Body of pancreas (tissue), 4 donors: Measurements from ENCODE around the gene STX3. TPM values are rescaled to one million over a fixed set of nuclear protein-coding genes. Genes with fewer than 3 reads are reported as not detected.

Experiments
- ATAC-seq: fragments of 150-250 bp; one replicate; pipeline ENCODE4 v1.9.1; 2016
- DNase-seq, 4 donors: peaks; one replicate each; pipeline ENCODE4 v3.0.0-alpha.2; 2019
- H3K27ac ChIP-seq, 4 donors: fragments of 200-600 bp; sonication (generic); 1 replicate in 3 of 4; 2 replicates in 1 of 4; pipeline versions ENCODE4 v1.5.1 to v1.6.1; 2016 to 2019; ENCODE audit warnings: mild to moderate bottlenecking in 1 of 4, mixed read lengths in 1 of 4, moderate library complexity in 1 of 4
- H3K27me3 ChIP-seq, 2 donors: fragments of 200-600 bp; sonication (generic); one replicate each; pipeline ENCODE4 v1.6.0; 2016; ENCODE audit warnings: mild to moderate bottlenecking in 1 of 2
- H3K36me3 ChIP-seq, 2 donors: fragments of 200-600 bp; sonication (generic); replicated peaks in 1 of 2; 2 replicates each; pipeline ENCODE4 v1.5.1; 2016; ENCODE audit warnings: low read depth in 2 of 2; ENCODE audit not compliant: insufficient read depth in 1 of 2
- H3K4me1 ChIP-seq: fragments of 200-600 bp; sonication (generic); one replicate; pipeline ENCODE4 v1.6.0; 2016
- H3K4me3 ChIP-seq, 2 donors: fragments of 200-600 bp; sonication (generic); 1 replicate in 1 of 2; 2 replicates in 1 of 2; pipeline ENCODE4 v1.5.1; 2016 to 2019
- H3K9me3 ChIP-seq, 3 donors: fragments of 200-600 bp; sonication (generic); 1 replicate in 2 of 3; 2 replicates in 1 of 3; pipeline ENCODE4 v1.5.1; 2016
- POLR2A ChIP-seq, 3 donors: fragments of 450-650 bp; IDR thresholded peaks; one replicate each; pipeline ENCODE4 v1.6.1; 2016; ENCODE audit warnings: antibody characterized with exemption in 3 of 3, mild to moderate bottlenecking in 2 of 3
- WGBS, 2 donors: methylation state at CpG; one replicate each; pipeline ENCODE4 v1.1.5; 2017; 5-methylcytosine and 5-hydroxymethylcytosine counted together
- intact Hi-C: fragments of 100-400 bp; cut with DNase I; formaldehyde crosslinking; loops from one replicate; pipeline ENCODE4 v1.15.1; 2023
- total RNA-seq, 2 donors: library from RNA; depleted of rRNA; stranded (reverse); fragments of >200 nt; gene quantifications; one replicate each; pipeline ENCODE4 v1.1.0, GENCODE V29; 2016
- TF ChIP-seq, protein P1 (sequence below), 7 experiments: fragments of 450-650 bp in 4 of 7; fragments of 200-600 bp in 3 of 7; sonication (generic) in 3 of 7; IDR thresholded peaks; one replicate each; pipeline ENCODE4 v1.5.1; 2016 to 2019; ENCODE audit warnings: antibody characterized with exemption in 7 of 7

STX3 gene
- total RNA-seq, 2 donors from 2014 or later, result 31.6 to 56.7 TPM

DNA sequence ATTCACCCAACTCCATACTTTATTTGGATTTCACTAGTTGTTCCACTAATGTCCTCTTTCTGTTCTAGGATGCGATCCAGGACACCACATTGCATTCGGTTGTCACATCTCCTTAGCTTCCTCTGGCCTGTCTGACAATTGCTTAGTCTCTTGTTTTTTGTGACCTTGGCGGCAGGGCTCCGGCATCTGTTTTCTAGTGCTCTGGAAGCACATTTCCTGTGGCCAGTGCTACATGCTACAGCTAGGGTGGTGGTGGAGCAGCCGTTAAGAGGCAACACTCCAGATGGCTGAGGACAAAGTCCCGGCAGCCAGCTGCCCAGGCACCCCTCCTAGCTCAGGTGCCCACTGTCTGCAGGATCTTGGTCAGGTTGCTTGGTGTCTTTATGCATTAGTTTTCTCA is 6.8 kb downstream of the STX3 start:
- 76 to 78% methylated on average over 4 to 6 of the region's 6 CpGs for WGBS, 2 donors
- Histone ChIP-seq H3K4me3 (no peak overlapping the region), H3K27ac (no peak overlapping the region), H3K27me3 (no peaks in the 10 kb centered on the region), H3K4me1 (peaks cover 62% of the 10 kb centered on the region), H3K36me3 (no peaks in the 10 kb centered on the region), H3K9me3 (no peaks in the 10 kb centered on the region)
- ATAC-seq, result no peak
- peak in 1 of 4 donors; percentile 10 for DNase-seq
- no peak for TF ChIP-seq POLR2A (IDR thresholded peaks at IDR 0.05)
- TF ChIP-seq, protein P1, sequence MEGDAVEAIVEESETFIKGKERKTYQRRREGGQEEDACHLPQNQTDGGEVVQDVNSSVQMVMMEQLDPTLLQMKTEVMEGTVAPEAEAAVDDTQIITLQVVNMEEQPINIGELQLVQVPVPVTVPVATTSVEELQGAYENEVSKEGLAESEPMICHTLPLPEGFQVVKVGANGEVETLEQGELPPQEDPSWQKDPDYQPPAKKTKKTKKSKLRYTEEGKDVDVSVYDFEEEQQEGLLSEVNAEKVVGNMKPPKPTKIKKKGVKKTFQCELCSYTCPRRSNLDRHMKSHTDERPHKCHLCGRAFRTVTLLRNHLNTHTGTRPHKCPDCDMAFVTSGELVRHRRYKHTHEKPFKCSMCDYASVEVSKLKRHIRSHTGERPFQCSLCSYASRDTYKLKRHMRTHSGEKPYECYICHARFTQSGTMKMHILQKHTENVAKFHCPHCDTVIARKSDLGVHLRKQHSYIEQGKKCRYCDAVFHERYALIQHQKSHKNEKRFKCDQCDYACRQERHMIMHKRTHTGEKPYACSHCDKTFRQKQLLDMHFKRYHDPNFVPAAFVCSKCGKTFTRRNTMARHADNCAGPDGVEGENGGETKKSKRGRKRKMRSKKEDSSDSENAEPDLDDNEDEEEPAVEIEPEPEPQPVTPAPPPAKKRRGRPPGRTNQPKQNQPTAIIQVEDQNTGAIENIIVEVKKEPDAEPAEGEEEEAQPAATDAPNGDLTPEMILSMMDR (IDR thresholded peaks at IDR 0.05), result no peak
- intact Hi-C loops, result no loop called here

DNA sequence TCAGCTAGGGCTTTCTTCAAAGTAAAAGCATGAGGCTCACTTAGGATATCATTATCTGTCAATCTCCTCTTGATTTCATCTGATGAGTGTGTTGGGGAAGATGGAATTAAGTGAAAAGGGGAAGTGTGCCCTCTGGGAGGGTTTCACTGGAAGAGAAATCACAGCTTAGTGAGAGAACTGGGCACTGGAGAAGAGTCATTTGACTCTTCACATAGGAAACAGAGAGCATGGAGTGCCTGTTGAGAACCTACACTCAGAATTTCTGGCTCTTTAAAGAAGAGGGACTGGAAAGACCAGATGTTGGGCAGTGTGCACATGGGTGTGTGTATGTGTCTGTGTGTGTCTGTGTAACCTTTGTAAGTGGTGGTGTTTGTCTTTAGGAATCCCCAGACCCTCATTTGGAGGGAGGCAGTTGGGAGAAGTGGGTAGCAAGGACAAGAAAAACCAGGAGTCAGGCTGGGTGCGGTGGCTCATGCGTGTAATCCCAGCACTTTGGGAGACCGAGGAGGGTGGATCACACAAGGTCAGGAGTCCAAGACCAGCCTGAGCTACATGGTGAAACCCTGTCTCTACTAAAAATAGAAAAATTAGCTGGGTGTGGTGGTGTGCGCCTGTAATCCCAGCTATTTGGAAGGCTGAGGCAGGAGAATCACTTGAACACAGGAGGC is 10.0 kb downstream of the STX3 start:
- no peaks in the 10 kb centered on the region for H3K9me3 ChIP-seq
- H3K4me3 ChIP-seq, result no peak overlapping the region
- intact Hi-C loops, result no loop called here
- H3K27me3 ChIP-seq, result no peaks in the 10 kb centered on the region
- DNase-seq (no peak), ATAC-seq (no peak)
- H3K36me3 ChIP-seq, result no peaks in the 10 kb centered on the region
- H3K27ac ChIP-seq, result no peak overlapping the region
- TF ChIP-seq, protein P1 (IDR thresholded peaks at IDR 0.05), result no peak
- TF ChIP-seq POLR2A (IDR thresholded peaks at IDR 0.05), result no peak
- peaks cover 41% of the 10 kb centered on the region for H3K4me1 ChIP-seq
- 87 to 88% methylated on average over 4 of the region's 4 CpGs for WGBS, 2 donors

DNA sequence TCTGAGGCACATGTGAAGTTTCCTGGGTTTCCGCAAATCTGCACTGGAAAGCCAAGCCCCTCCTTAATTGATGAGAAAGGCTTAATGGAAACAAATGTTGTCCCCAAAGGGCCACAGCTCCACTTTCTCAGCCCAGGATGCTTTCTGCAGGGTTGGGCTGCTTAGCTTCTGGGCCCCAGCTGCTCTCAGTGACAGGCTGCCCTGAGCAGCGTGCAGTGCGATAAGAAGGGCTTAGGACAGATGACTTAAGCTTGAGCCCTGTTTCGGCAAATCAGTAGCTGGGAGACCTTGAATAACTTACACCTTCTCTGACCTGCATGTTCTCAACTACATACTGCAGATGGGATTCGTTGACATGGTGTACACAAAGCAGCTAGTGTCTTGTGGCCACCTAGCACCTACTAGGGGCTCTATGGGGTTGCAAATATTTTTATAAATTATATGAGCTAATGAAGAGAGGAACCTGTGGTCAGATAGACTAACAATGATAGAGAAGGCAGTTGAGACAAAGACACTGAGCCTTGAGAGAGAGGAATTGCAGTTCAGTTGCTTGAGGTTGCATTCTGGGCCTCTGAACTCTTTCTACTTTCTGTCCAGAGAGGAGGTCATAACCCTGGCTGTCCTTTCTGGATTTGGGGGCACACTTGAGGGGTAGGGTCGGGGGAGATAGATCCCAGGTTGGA is 11.5 kb downstream of the STX3 start:
- WGBS, 2 donors, result 41 to 48% methylated on average over 5 to 6 of the region's 6 CpGs
- DNase-seq (peak; percentile 34 to 58 (median 37)), ATAC-seq (peak; percentile 69)
- Histone ChIP-seq H3K4me1 (peaks cover 39% of the 10 kb centered on the region), H3K4me3 (no peak overlapping the region), H3K9me3 (no peaks in the 10 kb centered on the region), H3K27me3 (no peaks in the 10 kb centered on the region), H3K27ac (peak overlapping the region in 2 of 4 donors; percentile 5 to 20), H3K36me3 (no peaks in the 10 kb centered on the region)
- TF ChIP-seq, protein P1 (IDR thresholded peaks at IDR 0.05), result no peak
- TF ChIP-seq POLR2A (IDR thresholded peaks at IDR 0.05), result no peak
- intact Hi-C loops, result no loop called here

DNA sequence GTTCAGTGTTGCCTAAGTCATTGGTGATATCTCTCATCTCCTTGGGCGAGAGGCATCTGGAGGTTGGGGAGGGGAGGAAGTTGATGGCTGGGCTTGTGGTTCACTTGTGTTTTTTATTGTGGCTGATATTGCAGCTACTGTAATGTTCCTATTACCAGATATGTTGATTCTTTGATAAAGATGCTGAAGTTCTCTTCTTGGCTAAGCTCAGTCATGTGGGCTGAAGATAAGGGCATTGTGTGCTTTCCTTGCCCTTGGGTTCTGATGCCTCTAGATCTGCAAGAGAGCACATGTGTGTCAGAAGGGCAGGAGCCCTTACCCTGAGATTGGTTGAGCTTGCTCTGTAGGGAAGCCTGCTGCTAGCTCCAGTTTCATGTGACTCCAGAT is 12.0 kb downstream of the STX3 start:
- no peaks in the 10 kb centered on the region for H3K36me3 ChIP-seq
- no peaks in the 10 kb centered on the region for H3K9me3 ChIP-seq
- no peaks in the 10 kb centered on the region for H3K27me3 ChIP-seq
- no peak overlapping the region for H3K4me3 ChIP-seq
- no peak overlapping the region for H3K27ac ChIP-seq
- H3K4me1 ChIP-seq, result peaks cover 41% of the 10 kb centered on the region
- intact Hi-C loops, result no loop called here
- TF ChIP-seq, protein P1 (IDR thresholded peaks at IDR 0.05), result no peak
- no peak for TF ChIP-seq POLR2A (IDR thresholded peaks at IDR 0.05)
- WGBS, 2 donors, result 50 to 80% methylated on average over 1 of the region's 1 CpG
- peak; percentile 36 for ATAC-seq
- peak in 1 of 4 donors; percentile 13 for DNase-seq
